Measurements from ENCODE around the gene PDZD2.

- no peak for TF ChIP-seq YY1 (IDR thresholded peaks at IDR 0.05; ENCODE audit: insufficient read depth, insufficient read length)
- no peak for TF ChIP-seq ZNF274 (IDR thresholded peaks at IDR 0.05; ENCODE audit: low read depth, low read length)
- no peak for TF ChIP-seq SUZ12 (IDR thresholded peaks at IDR 0.05; ENCODE audit: extremely low read depth, insufficient read depth, insufficient read length)
Measured at GRCh38 chr5:31957151-31957550, 318.2 kb downstream of the PDZD2 start.

All from NT2/D1 (cell line).